H9 (cell line): Measurements from ENCODE around the gene PREX1. TPM values are rescaled to one million over a fixed set of nuclear protein-coding genes. Genes with fewer than 3 reads are reported as not detected.

ENCODE experiments used
- DNase-seq: peaks from one replicate; pipeline ENCODE4 v3.0.0-alpha.2; 2017
- H2AFZ ChIP-seq: one replicate; pipeline ENCODE4 v1.6.1; 2013; ENCODE audit warnings: mild to moderate bottlenecking, low read length, control low read depth, moderate library complexity
- H2AK5ac ChIP-seq: 2 replicates; pipeline ENCODE4 v1.6.1; 2013; ENCODE audit warnings: low read length, control low read depth, mixed read lengths; ENCODE audit not compliant: insufficient read length
- H2BK120ac ChIP-seq: one replicate; pipeline ENCODE4 v1.6.1; 2013; ENCODE audit warnings: low read depth, mild to moderate bottlenecking, low read length, control low read depth, inconsistent platforms; ENCODE audit not compliant: poor library complexity, severe bottlenecking
- H2BK12ac ChIP-seq: 2 replicates; pipeline ENCODE4 v1.6.1; 2013; ENCODE audit warnings: low read length, control low read depth, mixed read lengths, low read depth; ENCODE audit not compliant: insufficient read length
- H2BK15ac ChIP-seq: 2 replicates; pipeline ENCODE4 v1.6.1; 2013; ENCODE audit warnings: low read depth, low read length, control low read depth
- H2BK20ac ChIP-seq: one replicate; pipeline ENCODE4 v1.6.1; 2013; ENCODE audit warnings: low read depth, mild to moderate bottlenecking, low read length, control low read depth, inconsistent platforms; ENCODE audit not compliant: poor library complexity, severe bottlenecking
- H2BK5ac ChIP-seq: 2 replicates; pipeline ENCODE4 v1.6.1; 2013; ENCODE audit warnings: low read length, control low read depth, mixed read lengths; ENCODE audit not compliant: insufficient read length
- H3K14ac ChIP-seq: 2 replicates; pipeline ENCODE4 v1.6.1; 2013; ENCODE audit warnings: low read length, control low read depth; ENCODE audit not compliant: insufficient read depth
- H3K18ac ChIP-seq: 2 replicates; pipeline ENCODE4 v1.6.1; 2013; ENCODE audit warnings: low read depth, mild to moderate bottlenecking, mixed read lengths, low read length, control low read depth; ENCODE audit not compliant: insufficient read length
- H3K23ac ChIP-seq: 2 replicates; pipeline ENCODE4 v1.6.1; 2013; ENCODE audit warnings: low read length, control low read depth, mixed read lengths, low read depth; ENCODE audit not compliant: insufficient read length
- H3K23me2 ChIP-seq: 2 replicates; pipeline ENCODE4 v1.6.1; 2013; ENCODE audit warnings: low read depth, mild to moderate bottlenecking, mixed read lengths, low read length, control low read depth; ENCODE audit not compliant: insufficient read length, poor library complexity, severe bottlenecking
- H3K27ac ChIP-seq: 2 replicates; pipeline ENCODE4 v1.5.1; 2013; ENCODE audit warnings: low read length, control low read depth, mixed read lengths, low read depth; ENCODE audit not compliant: insufficient read length
- H3K27me3 ChIP-seq: 2 replicates; pipeline ENCODE4 v1.6.1; 2013; ENCODE audit warnings: low read length, control low read depth, inconsistent platforms; ENCODE audit not compliant: insufficient read depth
- H3K4ac ChIP-seq: 2 replicates; pipeline ENCODE4 v1.6.1; 2013; ENCODE audit warnings: low read depth, mild to moderate bottlenecking, control low read depth, inconsistent platforms, low read length, moderate library complexity
- H3K4me1 ChIP-seq: 2 replicates; pipeline ENCODE4 v1.6.1; 2013; ENCODE audit warnings: low read length, control low read depth, inconsistent platforms; ENCODE audit not compliant: insufficient read depth
- H3K4me2 ChIP-seq: 2 replicates; pipeline ENCODE4 v1.6.1; 2013; ENCODE audit warnings: low read length, control low read depth, mixed read lengths; ENCODE audit not compliant: insufficient read length, insufficient read depth
- H3K56ac ChIP-seq: 2 replicates; pipeline ENCODE4 v1.6.1; 2013; ENCODE audit warnings: low read depth, mild to moderate bottlenecking, mixed read lengths, low read length, control low read depth; ENCODE audit not compliant: insufficient read length
- H3K79me1 ChIP-seq: 2 replicates; pipeline ENCODE4 v1.6.1; 2013; ENCODE audit warnings: low read depth, mild to moderate bottlenecking, moderate library complexity, low read length, control low read depth, inconsistent platforms; ENCODE audit not compliant: insufficient read depth, poor library complexity, severe bottlenecking
- H3K79me2 ChIP-seq: 2 replicates; pipeline ENCODE4 v1.6.1; 2013; ENCODE audit warnings: low read length, control low read depth, inconsistent platforms; ENCODE audit not compliant: insufficient read depth
- H3K9ac ChIP-seq: 2 replicates; pipeline ENCODE4 v1.6.1; 2013; ENCODE audit warnings: low read length, control low read depth, mixed read lengths; ENCODE audit not compliant: insufficient read length; ENCODE audit errors: extremely low read depth
- H3K9me3 ChIP-seq: one replicate; pipeline ENCODE4 v1.6.1; 2013; ENCODE audit warnings: low read depth, low read length, inconsistent platforms; ENCODE audit not compliant: control insufficient read depth
- H3T11ph ChIP-seq: one replicate; pipeline ENCODE4 v1.6.1; 2013; ENCODE audit warnings: mild to moderate bottlenecking, low read length, control low read depth, inconsistent platforms
- H4K20me1 ChIP-seq: one replicate; pipeline ENCODE4 v1.6.1; 2013; ENCODE audit not compliant: control insufficient read depth, insufficient read length, insufficient read depth
- H4K5ac ChIP-seq: 2 replicates; pipeline ENCODE4 v1.6.1; 2013; ENCODE audit warnings: low read depth, mild to moderate bottlenecking, mixed read lengths, low read length, control low read depth; ENCODE audit not compliant: insufficient read length
- H4K8ac ChIP-seq: replicated peaks from 2 replicates; pipeline ENCODE4 v1.6.1; 2013; ENCODE audit warnings: low read length, control low read depth, mixed read lengths, low read depth; ENCODE audit not compliant: insufficient read length
- H4K91ac ChIP-seq: 2 replicates; pipeline ENCODE4 v1.6.1; 2013; ENCODE audit warnings: low read depth, mild to moderate bottlenecking, moderate library complexity, mixed read lengths, low read length, control low read depth; ENCODE audit not compliant: insufficient read length
- H3K27ac Mint-ChIP-seq, 3 experiments: 2 replicates in 2 of 3; 3 replicates in 1 of 3; pipeline ENCODE4 v1.8.0; 2020 to 2021; ENCODE audit warnings: mixed read lengths in 3 of 3, mild to moderate bottlenecking in 1 of 3, moderate library complexity in 1 of 3
- H3K27me3 Mint-ChIP-seq: 2 replicates; pipeline ENCODE4 v1.8.0; 2021; ENCODE audit warnings: low read depth, mild to moderate bottlenecking, moderate library complexity, mixed read lengths
- H3K36me3 Mint-ChIP-seq, 3 experiments: 2 replicates in 2 of 3; 3 replicates in 1 of 3; pipeline ENCODE4 v1.8.0; 2020 to 2021; ENCODE audit warnings: low read depth in 3 of 3, mixed read lengths in 3 of 3; ENCODE audit not compliant: insufficient read depth in 1 of 3
- H3K4me1 Mint-ChIP-seq, 2 experiments: 2 replicates each; pipeline ENCODE4 v1.8.0; 2020; ENCODE audit warnings: mixed read lengths in 2 of 2
- H3K4me3 Mint-ChIP-seq, 2 experiments: 2 replicates in 1 of 2; 3 replicates in 1 of 2; pipeline ENCODE4 v1.8.0; 2020 to 2021; ENCODE audit warnings: mild to moderate bottlenecking in 2 of 2, mixed read lengths in 2 of 2, moderate library complexity in 1 of 2
- H3K9me3 Mint-ChIP-seq, 2 experiments: 2 replicates in 1 of 2; 3 replicates in 1 of 2; pipeline ENCODE4 v1.8.0; 2020; ENCODE audit warnings: mild to moderate bottlenecking in 2 of 2, mixed read lengths in 2 of 2, moderate library complexity in 1 of 2
- CTCF ChIP-seq: fragments of 200-600 bp; sonication (generic); conservative IDR thresholded peaks from 3 replicates; pipeline ENCODE4 v1.8.0; 2021; ENCODE audit warnings: antibody characterized with exemption, mild to moderate bottlenecking
- WGBS: extraction: QIAGEN DNeasy Blood & Tissue Kit; methylation state at CpG from one replicate; pipeline ENCODE4 v1.1.7; 2013; ENCODE audit warnings: missing lambda C conversion rate, low lambda C conversion rate, mixed read lengths; ENCODE audit not compliant: insufficient read length; ENCODE audit errors: extremely low coverage; 5-methylcytosine and 5-hydroxymethylcytosine counted together
- total RNA-seq: library from RNA; stranded (reverse); gene quantifications from 2 replicates; pipeline ENCODE4 v1.2.1, GENCODE V29; 2021

PREX1 gene
- total RNA-seq, 1 experiment from 2014 or later = 6.6 TPM

- no peak overlapping the region for H2BK15ac ChIP-seq
- no peak overlapping the region for H2BK120ac ChIP-seq
- H3K4me1 ChIP-seq = no peaks in the 10 kb centered on the region
- peaks cover 17 to 25% of the 10 kb centered on the region in 2 experiments for H3K4me1 Mint-ChIP-seq
- H4K8ac ChIP-seq = no peak overlapping the region
- peaks cover 10% of the 10 kb centered on the region for H3K27me3 ChIP-seq
- H3K4me2 ChIP-seq = no peak overlapping the region
- no peak overlapping the region for H4K5ac ChIP-seq
- no peak overlapping the region for H4K91ac ChIP-seq
- no peak overlapping the region for H3K27ac ChIP-seq
- no peak overlapping the region for H3K4ac ChIP-seq
- peaks cover 13% of the 10 kb centered on the region for H3K23me2 ChIP-seq
- H3K9ac ChIP-seq = no peak overlapping the region
- H2BK5ac ChIP-seq = no peak overlapping the region
- no peak for TF ChIP-seq CTCF
- no CpG with 5 or more reads among the region's 3 CpGs for WGBS
- no peak overlapping the region for H3K23ac ChIP-seq
- H3K9me3 ChIP-seq = no peaks in the 10 kb centered on the region
- no peak for DNase-seq
- H3K79me2 ChIP-seq = no peaks in the 10 kb centered on the region
- no peak overlapping the region for H2AK5ac ChIP-seq
- no peak overlapping the region for H3K56ac ChIP-seq
- H3K9me3 Mint-ChIP-seq = no peaks in the 10 kb centered on the region
- H3K36me3 Mint-ChIP-seq = no peaks in the 10 kb centered on the region
- no peaks in the 10 kb centered on the region for H4K20me1 ChIP-seq
- H3K79me1 ChIP-seq = no peaks in the 10 kb centered on the region
- no peak overlapping the region for H2AFZ ChIP-seq
- no peak overlapping the region for H3K18ac ChIP-seq
- peaks cover 77% of the 10 kb centered on the region for H3K27me3 Mint-ChIP-seq
- no peak overlapping the region for H3T11ph ChIP-seq
- H3K14ac ChIP-seq = no peak overlapping the region
- H2BK12ac ChIP-seq = no peak overlapping the region
- H3K4me3 Mint-ChIP-seq = no peak overlapping the region
- H3K27ac Mint-ChIP-seq = no peak overlapping the region
- H2BK20ac ChIP-seq = no peak overlapping the region
Observed at GRCh38 chr20:48830826-48831318, 3.1 kb upstream of the PREX1 start.
